HG03558 (cell line): ENCODE results near the gene ERCC6L2.

Experiments
- ATAC-seq: cut with Tn5 transposase; IDR thresholded peaks from one replicate; pipeline ENCODE4 v1.9.1; 2021; ENCODE audit warnings: moderate number of reproducible peaks; ENCODE audit not compliant: unreplicated experiment; ENCODE audit errors: extremely low read depth

ERCC6L2 gene

GRCh38 chr9:95912773-95913172 is 37.3 kb downstream of the ERCC6L2 start:
- no peak for ATAC-seq

GRCh38 chr9:95920017-95920416 is 44.5 kb downstream of the ERCC6L2 start:
- no peak for ATAC-seq

- ATAC-seq = no peak
These were observed 48.3 kb downstream of the ERCC6L2 start for GRCh38 chr9:95923794-95924193.

- ATAC-seq = no peak
These were observed 49.5 kb downstream of the ERCC6L2 start for GRCh38 chr9:95924987-95925386.

GRCh38 chr9:95927271-95928004 is 51.9 kb downstream of the ERCC6L2 start:
- ATAC-seq = no peak

GRCh38 chr9:95930277-95930676 is 54.8 kb downstream of the ERCC6L2 start:
- ATAC-seq = no peak

GRCh38 chr9:95935861-95936578 is 60.5 kb downstream of the ERCC6L2 start:
- no peak for ATAC-seq

- no peak for ATAC-seq
These were observed 61.1 kb downstream of the ERCC6L2 start for GRCh38 chr9:95936579-95937075.

- ATAC-seq = no peak
These were observed 61.6 kb downstream of the ERCC6L2 start for GRCh38 chr9:95937131-95937530.

GRCh38 chr9:95938724-95939123 is 63.2 kb downstream of the ERCC6L2 start:
- ATAC-seq = no peak

- no peak for ATAC-seq
These were observed 64.0 kb downstream of the ERCC6L2 start for GRCh38 chr9:95939472-95939871.

GRCh38 chr9:95940265-95940664 is 64.8 kb downstream of the ERCC6L2 start:
- no peak for ATAC-seq

GRCh38 chr9:95942016-95942415 is 66.5 kb downstream of the ERCC6L2 start:
- ATAC-seq = no peak

- ATAC-seq = no peak
These were observed 71.6 kb downstream of the ERCC6L2 start for GRCh38 chr9:95947118-95947517.

- ATAC-seq = no peak
These were observed 77.0 kb downstream of the ERCC6L2 start for GRCh38 chr9:95952471-95952870.

GRCh38 chr9:95953986-95954385 is 78.5 kb downstream of the ERCC6L2 start:
- no peak for ATAC-seq

- ATAC-seq = no peak
These were observed 79.4 kb downstream of the ERCC6L2 start for GRCh38 chr9:95954940-95955339.

GRCh38 chr9:95962936-95963335 is 87.4 kb downstream of the ERCC6L2 start:
- no peak for ATAC-seq

- no peak for ATAC-seq
These were observed 88.2 kb downstream of the ERCC6L2 start for GRCh38 chr9:95963659-95964058.

- ATAC-seq = no peak
These were observed 90.8 kb downstream of the ERCC6L2 start for GRCh38 chr9:95966306-95966705.

GRCh38 chr9:95970317-95970716 is 94.8 kb downstream of the ERCC6L2 start:
- no peak for ATAC-seq

GRCh38 chr9:95971815-95972214 is 96.3 kb downstream of the ERCC6L2 start:
- ATAC-seq = no peak
